H9 (cell line): ENCODE data around the gene GABRR3. TPM values are rescaled to one million over a fixed set of nuclear protein-coding genes. Genes with fewer than 3 reads are reported as not detected.

Experiments used
- DNase-seq: peaks from one replicate; pipeline ENCODE4 v3.0.0-alpha.2; 2017
- H2AFZ ChIP-seq: one replicate; pipeline ENCODE4 v1.6.1; 2013; ENCODE audit warnings: mild to moderate bottlenecking, low read length, control low read depth, moderate library complexity
- H2AK5ac ChIP-seq: 2 replicates; pipeline ENCODE4 v1.6.1; 2013; ENCODE audit warnings: low read length, control low read depth, mixed read lengths; ENCODE audit not compliant: insufficient read length
- H2BK120ac ChIP-seq: one replicate; pipeline ENCODE4 v1.6.1; 2013; ENCODE audit warnings: low read depth, mild to moderate bottlenecking, low read length, control low read depth, inconsistent platforms; ENCODE audit not compliant: poor library complexity, severe bottlenecking
- H2BK12ac ChIP-seq: 2 replicates; pipeline ENCODE4 v1.6.1; 2013; ENCODE audit warnings: low read length, control low read depth, mixed read lengths, low read depth; ENCODE audit not compliant: insufficient read length
- H2BK15ac ChIP-seq: 2 replicates; pipeline ENCODE4 v1.6.1; 2013; ENCODE audit warnings: low read depth, low read length, control low read depth
- H2BK20ac ChIP-seq: one replicate; pipeline ENCODE4 v1.6.1; 2013; ENCODE audit warnings: low read depth, mild to moderate bottlenecking, low read length, control low read depth, inconsistent platforms; ENCODE audit not compliant: poor library complexity, severe bottlenecking
- H2BK5ac ChIP-seq: 2 replicates; pipeline ENCODE4 v1.6.1; 2013; ENCODE audit warnings: low read length, control low read depth, mixed read lengths; ENCODE audit not compliant: insufficient read length
- H3K14ac ChIP-seq: 2 replicates; pipeline ENCODE4 v1.6.1; 2013; ENCODE audit warnings: low read length, control low read depth; ENCODE audit not compliant: insufficient read depth
- H3K18ac ChIP-seq: 2 replicates; pipeline ENCODE4 v1.6.1; 2013; ENCODE audit warnings: low read depth, mild to moderate bottlenecking, mixed read lengths, low read length, control low read depth; ENCODE audit not compliant: insufficient read length
- H3K23ac ChIP-seq: 2 replicates; pipeline ENCODE4 v1.6.1; 2013; ENCODE audit warnings: low read length, control low read depth, mixed read lengths, low read depth; ENCODE audit not compliant: insufficient read length
- H3K23me2 ChIP-seq: 2 replicates; pipeline ENCODE4 v1.6.1; 2013; ENCODE audit warnings: low read depth, mild to moderate bottlenecking, mixed read lengths, low read length, control low read depth; ENCODE audit not compliant: insufficient read length, poor library complexity, severe bottlenecking
- H3K27ac ChIP-seq: 2 replicates; pipeline ENCODE4 v1.5.1; 2013; ENCODE audit warnings: low read length, control low read depth, mixed read lengths, low read depth; ENCODE audit not compliant: insufficient read length
- H3K27me3 ChIP-seq: 2 replicates; pipeline ENCODE4 v1.6.1; 2013; ENCODE audit warnings: low read length, control low read depth, inconsistent platforms; ENCODE audit not compliant: insufficient read depth
- H3K4ac ChIP-seq: 2 replicates; pipeline ENCODE4 v1.6.1; 2013; ENCODE audit warnings: low read depth, mild to moderate bottlenecking, control low read depth, inconsistent platforms, low read length, moderate library complexity
- H3K4me1 ChIP-seq: 2 replicates; pipeline ENCODE4 v1.6.1; 2013; ENCODE audit warnings: low read length, control low read depth, inconsistent platforms; ENCODE audit not compliant: insufficient read depth
- H3K4me2 ChIP-seq: 2 replicates; pipeline ENCODE4 v1.6.1; 2013; ENCODE audit warnings: low read length, control low read depth, mixed read lengths; ENCODE audit not compliant: insufficient read length, insufficient read depth
- H3K56ac ChIP-seq: 2 replicates; pipeline ENCODE4 v1.6.1; 2013; ENCODE audit warnings: low read depth, mild to moderate bottlenecking, mixed read lengths, low read length, control low read depth; ENCODE audit not compliant: insufficient read length
- H3K79me1 ChIP-seq: 2 replicates; pipeline ENCODE4 v1.6.1; 2013; ENCODE audit warnings: low read depth, mild to moderate bottlenecking, moderate library complexity, low read length, control low read depth, inconsistent platforms; ENCODE audit not compliant: insufficient read depth, poor library complexity, severe bottlenecking
- H3K79me2 ChIP-seq: 2 replicates; pipeline ENCODE4 v1.6.1; 2013; ENCODE audit warnings: low read length, control low read depth, inconsistent platforms; ENCODE audit not compliant: insufficient read depth
- H3K9ac ChIP-seq: 2 replicates; pipeline ENCODE4 v1.6.1; 2013; ENCODE audit warnings: low read length, control low read depth, mixed read lengths; ENCODE audit not compliant: insufficient read length; ENCODE audit errors: extremely low read depth
- H3K9me3 ChIP-seq: one replicate; pipeline ENCODE4 v1.6.1; 2013; ENCODE audit warnings: low read depth, low read length, inconsistent platforms; ENCODE audit not compliant: control insufficient read depth
- H3T11ph ChIP-seq: one replicate; pipeline ENCODE4 v1.6.1; 2013; ENCODE audit warnings: mild to moderate bottlenecking, low read length, control low read depth, inconsistent platforms
- H4K20me1 ChIP-seq: one replicate; pipeline ENCODE4 v1.6.1; 2013; ENCODE audit not compliant: control insufficient read depth, insufficient read length, insufficient read depth
- H4K5ac ChIP-seq: 2 replicates; pipeline ENCODE4 v1.6.1; 2013; ENCODE audit warnings: low read depth, mild to moderate bottlenecking, mixed read lengths, low read length, control low read depth; ENCODE audit not compliant: insufficient read length
- H4K8ac ChIP-seq: replicated peaks from 2 replicates; pipeline ENCODE4 v1.6.1; 2013; ENCODE audit warnings: low read length, control low read depth, mixed read lengths, low read depth; ENCODE audit not compliant: insufficient read length
- H4K91ac ChIP-seq: 2 replicates; pipeline ENCODE4 v1.6.1; 2013; ENCODE audit warnings: low read depth, mild to moderate bottlenecking, moderate library complexity, mixed read lengths, low read length, control low read depth; ENCODE audit not compliant: insufficient read length
- H3K27ac Mint-ChIP-seq, 3 experiments: 2 replicates in 2 of 3; 3 replicates in 1 of 3; pipeline ENCODE4 v1.8.0; 2020 to 2021; ENCODE audit warnings: mixed read lengths in 3 of 3, mild to moderate bottlenecking in 1 of 3, moderate library complexity in 1 of 3
- H3K27me3 Mint-ChIP-seq: 2 replicates; pipeline ENCODE4 v1.8.0; 2021; ENCODE audit warnings: low read depth, mild to moderate bottlenecking, moderate library complexity, mixed read lengths
- H3K36me3 Mint-ChIP-seq, 3 experiments: 2 replicates in 2 of 3; 3 replicates in 1 of 3; pipeline ENCODE4 v1.8.0; 2020 to 2021; ENCODE audit warnings: low read depth in 3 of 3, mixed read lengths in 3 of 3; ENCODE audit not compliant: insufficient read depth in 1 of 3
- H3K4me1 Mint-ChIP-seq, 2 experiments: 2 replicates each; pipeline ENCODE4 v1.8.0; 2020; ENCODE audit warnings: mixed read lengths in 2 of 2
- H3K4me3 Mint-ChIP-seq, 2 experiments: 2 replicates in 1 of 2; 3 replicates in 1 of 2; pipeline ENCODE4 v1.8.0; 2020 to 2021; ENCODE audit warnings: mild to moderate bottlenecking in 2 of 2, mixed read lengths in 2 of 2, moderate library complexity in 1 of 2
- H3K9me3 Mint-ChIP-seq, 2 experiments: 2 replicates in 1 of 2; 3 replicates in 1 of 2; pipeline ENCODE4 v1.8.0; 2020; ENCODE audit warnings: mild to moderate bottlenecking in 2 of 2, mixed read lengths in 2 of 2, moderate library complexity in 1 of 2
- CTCF ChIP-seq: fragments of 200-600 bp; sonication (generic); conservative IDR thresholded peaks from 3 replicates; pipeline ENCODE4 v1.8.0; 2021; ENCODE audit warnings: antibody characterized with exemption, mild to moderate bottlenecking
- WGBS: extraction: QIAGEN DNeasy Blood & Tissue Kit; methylation state at CpG from one replicate; pipeline ENCODE4 v1.1.7; 2013; ENCODE audit warnings: missing lambda C conversion rate, low lambda C conversion rate, mixed read lengths; ENCODE audit not compliant: insufficient read length; ENCODE audit errors: extremely low coverage; 5-methylcytosine and 5-hydroxymethylcytosine counted together
- total RNA-seq: library from RNA; stranded (reverse); gene quantifications from 2 replicates; pipeline ENCODE4 v1.2.1, GENCODE V29; 2021

GABRR3 gene
- total RNA-seq, 1 experiment from 2014 or later, result not detected

DNA sequence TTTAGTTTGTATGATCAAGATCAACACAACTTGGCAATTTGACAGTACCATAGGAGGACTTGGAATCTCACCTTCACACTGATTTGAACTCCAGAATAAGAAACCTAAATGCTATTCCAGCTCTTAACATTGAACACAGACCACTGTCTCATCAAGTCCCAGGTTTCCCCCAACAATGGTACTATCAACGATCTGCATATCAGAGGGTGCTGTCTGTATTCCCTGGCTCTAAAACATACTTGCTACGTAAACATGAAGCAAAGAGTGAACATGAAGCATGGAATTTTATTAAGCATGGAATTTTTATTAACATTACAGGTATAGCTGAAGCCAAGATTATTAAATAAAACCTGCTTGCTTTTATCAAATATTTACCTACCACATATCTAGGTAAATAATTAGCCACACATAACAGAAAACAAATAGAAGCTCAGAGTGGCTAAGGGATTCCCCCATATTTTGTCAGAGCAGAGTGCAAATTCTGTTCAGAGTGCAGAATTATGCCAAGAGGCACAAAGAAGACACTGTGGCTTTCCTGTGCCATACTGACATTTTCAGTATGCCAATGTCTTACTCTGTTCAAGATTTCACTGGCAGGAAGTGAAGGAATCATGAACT lies 40.7 kb downstream of the GABRR3 start:
- peaks cover 22 to 25% of the 10 kb centered on the region in 2 experiments for H3K4me1 Mint-ChIP-seq
- Histone ChIP-seq H2BK5ac (no peak overlapping the region), H3K79me2 (no peaks in the 10 kb centered on the region), H3K14ac (no peak overlapping the region), H3K4me1 (peaks cover 4% of the 10 kb centered on the region; the same call in 1 of the 2 replicates), H4K8ac (no peak overlapping the region), H2BK15ac (no peak overlapping the region), H2AFZ (no peak overlapping the region), H3K4ac (no peak overlapping the region), H4K91ac (no peak overlapping the region), H3K9me3 (no peaks in the 10 kb centered on the region), H3K18ac (no peak overlapping the region), H3K56ac (no peak overlapping the region), H3K23ac (no peak overlapping the region), H3K79me1 (no peaks in the 10 kb centered on the region), H3K27me3 (no peaks in the 10 kb centered on the region), H2AK5ac (no peak overlapping the region), H3K27ac (no peak overlapping the region), H3K4me2 (no peak overlapping the region), H4K20me1 (no peaks in the 10 kb centered on the region), H3T11ph (no peak overlapping the region), H2BK20ac (no peak overlapping the region), H3K23me2 (no peaks in the 10 kb centered on the region), H2BK12ac (no peak overlapping the region), H2BK120ac (no peak overlapping the region), H3K9ac (no peak overlapping the region), H4K5ac (no peak overlapping the region)
- no CpG with 5 or more reads among the region's 2 CpGs for WGBS
- H3K27me3 Mint-ChIP-seq, result no peaks in the 10 kb centered on the region
- H3K27ac Mint-ChIP-seq, result no peak overlapping the region
- H3K36me3 Mint-ChIP-seq, result no peaks in the 10 kb centered on the region
- no peak overlapping the region for H3K4me3 Mint-ChIP-seq
- no peak for TF ChIP-seq CTCF
- DNase-seq, result no peak
- no peaks in the 10 kb centered on the region for H3K9me3 Mint-ChIP-seq
